HepG2 (cell line): ENCODE data around the gene SDHAF1. TPM values are rescaled to one million over a fixed set of nuclear protein-coding genes. Genes with fewer than 3 reads are reported as not detected.

ENCODE experiments used
- ATRX ChIP-seq: sonication (generic); formaldehyde crosslinking; IDR thresholded peaks from 2 replicates; pipeline ENCODE4 v1.4.0; 2020; ENCODE audit warnings: missing genetic modification reagents, borderline replicate concordance
- DNMT1 ChIP-seq: sonication (generic); formaldehyde crosslinking; IDR thresholded peaks from 2 replicates; pipeline ENCODE4 v1.5.1; 2020; ENCODE audit warnings: mild to moderate bottlenecking, missing genetic modification reagents
- IRF9 ChIP-seq: sonication (generic); formaldehyde crosslinking; IDR thresholded peaks from 2 replicates; pipeline ENCODE4 v1.8.0; 2022; ENCODE audit warnings: missing genetic modification reagents, mild to moderate bottlenecking, borderline replicate concordance
- KLF16 ChIP-seq, 2 experiments: sonication (generic) in 1 of 2; formaldehyde crosslinking in 1 of 2; IDR thresholded peaks; 2 replicates each; pipeline versions ENCODE4 v1.6.1 to v1.8.0; 2016 to 2023; ENCODE audit warnings: missing genetic modification reagents in 2 of 2, missing compliant biosample characterization in 1 of 2
- PHF20 ChIP-seq: sonication (generic); formaldehyde crosslinking; IDR thresholded peaks from 2 replicates; pipeline ENCODE4 v1.5.0; 2020; ENCODE audit warnings: mild to moderate bottlenecking, missing genetic modification reagents
- POLR2AphosphoS5 ChIP-seq: IDR thresholded peaks from 2 replicates; pipeline ENCODE4 v1.6.1; 2012; ENCODE audit warnings: low read depth, low read length
- TAF1 ChIP-seq: sonication (generic); formaldehyde crosslinking; IDR thresholded peaks from 2 replicates; pipeline ENCODE4 v1.4.0; 2020; ENCODE audit warnings: missing genetic modification reagents
- ZNF564 ChIP-seq: sonication (generic); formaldehyde crosslinking; IDR thresholded peaks from 2 replicates; pipeline ENCODE4 v1.8.1; 2023; ENCODE audit warnings: mild to moderate bottlenecking, missing genetic modification reagents
- ZNF660 ChIP-seq: sonication (generic); formaldehyde crosslinking; IDR thresholded peaks from 2 replicates; pipeline ENCODE4 v1.5.1; 2020; ENCODE audit warnings: mild to moderate bottlenecking, low read depth, missing genetic modification reagents, borderline replicate concordance
- ZNF782 ChIP-seq: sonication (generic); formaldehyde crosslinking; IDR thresholded peaks from 2 replicates; pipeline ENCODE4 v1.4.0; 2020; ENCODE audit warnings: missing genetic modification reagents, mild to moderate bottlenecking, borderline replicate concordance
- ZNF788 ChIP-seq: sonication (generic); formaldehyde crosslinking; IDR thresholded peaks from 2 replicates; pipeline ENCODE4 v1.5.0; 2020; ENCODE audit warnings: mild to moderate bottlenecking, missing genetic modification reagents, borderline replicate concordance
- polyA plus RNA-seq, 8 experiments: library from polyadenylated mRNA; depleted of rRNA in 3 of 8; stranded (reverse) in 7 of 8; unstranded in 1 of 8; fragments of >200 nt; fragmentation: Illumina TruSeq in 4 of 8; extraction: Trizol in 4 of 8; gene quantifications; 2 replicates each; pipeline versions ENCODE4 v1.2.1 to v1.2.3, GENCODE V29; 2011 to 2016; ENCODE audit warnings: low read depth in 4 of 8, missing spikeins in 1 of 8, mixed read lengths in 1 of 8; ENCODE audit not compliant: insufficient read depth in 1 of 8
- total RNA-seq, 5 experiments: library from RNA; depleted of rRNA; stranded (reverse); fragments of >200 nt; fragmentation: Illumina TruSeq; extraction: Trizol; gene quantifications; 2 replicates each; pipeline ENCODE4 v1.2.3, GENCODE V29; 2016; ENCODE audit warnings: low read depth in 1 of 5
- TF ChIP-seq, protein P1 (sequence below): sonication (generic); formaldehyde crosslinking; IDR thresholded peaks from 2 replicates; pipeline ENCODE4 v1.5.0; 2020; ENCODE audit warnings: mild to moderate bottlenecking, missing genetic modification reagents, borderline replicate concordance
- TF ChIP-seq, protein P2 (sequence below): sonication (generic); formaldehyde crosslinking; IDR thresholded peaks from 2 replicates; pipeline ENCODE4 v1.9.0; 2021; ENCODE audit warnings: mild to moderate bottlenecking, missing genetic modification reagents

SDHAF1 gene
- total and polyA plus RNA-seq, 2 of the 13 experiments (the other 11 are each of a cell fraction or from before 2014, with no cell fraction given) = 17.8 to 22.8 TPM

GRCh38 chr19:36008336-36008978, 13.5 kb downstream of the SDHAF1 start, which contains the start of gene SYNE4 (continued):
- TF ChIP-seq, protein P1, sequence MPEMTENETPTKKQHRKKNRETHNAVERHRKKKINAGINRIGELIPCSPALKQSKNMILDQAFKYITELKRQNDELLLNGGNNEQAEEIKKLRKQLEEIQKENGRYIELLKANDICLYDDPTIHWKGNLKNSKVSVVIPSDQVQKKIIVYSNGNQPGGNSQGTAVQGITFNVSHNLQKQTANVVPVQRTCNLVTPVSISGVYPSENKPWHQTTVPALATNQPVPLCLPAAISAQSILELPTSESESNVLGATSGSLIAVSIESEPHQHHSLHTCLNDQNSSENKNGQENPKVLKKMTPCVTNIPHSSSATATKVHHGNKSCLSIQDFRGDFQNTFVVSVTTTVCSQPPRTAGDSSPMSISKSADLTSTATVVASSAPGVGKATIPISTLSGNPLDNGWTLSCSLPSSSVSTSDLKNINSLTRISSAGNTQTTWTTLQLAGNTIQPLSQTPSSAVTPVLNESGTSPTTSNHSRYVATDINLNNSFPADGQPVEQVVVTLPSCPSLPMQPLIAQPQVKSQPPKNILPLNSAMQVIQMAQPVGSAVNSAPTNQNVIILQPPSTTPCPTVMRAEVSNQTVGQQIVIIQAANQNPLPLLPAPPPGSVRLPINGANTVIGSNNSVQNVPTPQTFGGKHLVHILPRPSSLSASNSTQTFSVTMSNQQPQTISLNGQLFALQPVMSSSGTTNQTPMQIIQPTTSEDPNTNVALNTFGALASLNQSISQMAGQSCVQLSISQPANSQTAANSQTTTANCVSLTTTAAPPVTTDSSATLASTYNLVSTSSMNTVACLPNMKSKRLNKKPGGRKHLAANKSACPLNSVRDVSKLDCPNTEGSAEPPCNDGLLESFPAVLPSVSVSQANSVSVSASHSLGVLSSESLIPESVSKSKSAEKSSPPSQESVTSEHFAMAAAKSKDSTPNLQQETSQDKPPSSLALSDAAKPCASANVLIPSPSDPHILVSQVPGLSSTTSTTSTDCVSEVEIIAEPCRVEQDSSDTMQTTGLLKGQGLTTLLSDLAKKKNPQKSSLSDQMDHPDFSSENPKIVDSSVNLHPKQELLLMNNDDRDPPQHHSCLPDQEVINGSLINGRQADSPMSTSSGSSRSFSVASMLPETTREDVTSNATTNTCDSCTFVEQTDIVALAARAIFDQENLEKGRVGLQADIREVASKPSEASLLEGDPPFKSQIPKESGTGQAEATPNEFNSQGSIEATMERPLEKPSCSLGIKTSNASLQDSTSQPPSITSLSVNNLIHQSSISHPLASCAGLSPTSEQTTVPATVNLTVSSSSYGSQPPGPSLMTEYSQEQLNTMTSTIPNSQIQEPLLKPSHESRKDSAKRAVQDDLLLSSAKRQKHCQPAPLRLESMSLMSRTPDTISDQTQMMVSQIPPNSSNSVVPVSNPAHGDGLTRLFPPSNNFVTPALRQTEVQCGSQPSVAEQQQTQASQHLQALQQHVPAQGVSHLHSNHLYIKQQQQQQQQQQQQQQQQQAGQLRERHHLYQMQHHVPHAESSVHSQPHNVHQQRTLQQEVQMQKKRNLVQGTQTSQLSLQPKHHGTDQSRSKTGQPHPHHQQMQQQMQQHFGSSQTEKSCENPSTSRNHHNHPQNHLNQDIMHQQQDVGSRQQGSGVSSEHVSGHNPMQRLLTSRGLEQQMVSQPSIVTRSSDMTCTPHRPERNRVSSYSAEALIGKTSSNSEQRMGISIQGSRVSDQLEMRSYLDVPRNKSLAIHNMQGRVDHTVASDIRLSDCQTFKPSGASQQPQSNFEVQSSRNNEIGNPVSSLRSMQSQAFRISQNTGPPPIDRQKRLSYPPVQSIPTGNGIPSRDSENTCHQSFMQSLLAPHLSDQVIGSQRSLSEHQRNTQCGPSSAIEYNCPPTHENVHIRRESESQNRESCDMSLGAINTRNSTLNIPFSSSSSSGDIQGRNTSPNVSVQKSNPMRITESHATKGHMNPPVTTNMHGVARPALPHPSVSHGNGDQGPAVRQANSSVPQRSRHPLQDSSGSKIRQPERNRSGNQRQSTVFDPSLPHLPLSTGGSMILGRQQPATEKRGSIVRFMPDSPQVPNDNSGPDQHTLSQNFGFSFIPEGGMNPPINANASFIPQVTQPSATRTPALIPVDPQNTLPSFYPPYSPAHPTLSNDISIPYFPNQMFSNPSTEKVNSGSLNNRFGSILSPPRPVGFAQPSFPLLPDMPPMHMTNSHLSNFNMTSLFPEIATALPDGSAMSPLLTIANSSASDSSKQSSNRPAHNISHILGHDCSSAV (CRISPR knock-in tag) = no peak
- TF ChIP-seq KLF16 (CRISPR knock-in tag; IDR thresholded peaks at IDR 0.05) (peak in 1 of 2 experiments; percentile 50; a peak in 1 of 4 replicates), DNMT1 (CRISPR knock-in tag) (no peak), POLR2AphosphoS5 (peak; percentile 82), ZNF788 (peak; percentile 70; the same call in 1 of the 2 replicates), ZNF782 (CRISPR knock-in tag) (0 out of 2 replicates have a peak, but pooled peaks have one; percentile 17), ZNF564 (CRISPR knock-in tag) (no peak), TAF1 (peak; percentile 86), PHF20 (no peak; the same call in none of the 2 replicates), IRF9 (peak; percentile 88; the same call in 1 of the 2 replicates), ATRX (no peak), ZNF660 (CRISPR knock-in tag) (no peak)
- TF ChIP-seq, protein P2, sequence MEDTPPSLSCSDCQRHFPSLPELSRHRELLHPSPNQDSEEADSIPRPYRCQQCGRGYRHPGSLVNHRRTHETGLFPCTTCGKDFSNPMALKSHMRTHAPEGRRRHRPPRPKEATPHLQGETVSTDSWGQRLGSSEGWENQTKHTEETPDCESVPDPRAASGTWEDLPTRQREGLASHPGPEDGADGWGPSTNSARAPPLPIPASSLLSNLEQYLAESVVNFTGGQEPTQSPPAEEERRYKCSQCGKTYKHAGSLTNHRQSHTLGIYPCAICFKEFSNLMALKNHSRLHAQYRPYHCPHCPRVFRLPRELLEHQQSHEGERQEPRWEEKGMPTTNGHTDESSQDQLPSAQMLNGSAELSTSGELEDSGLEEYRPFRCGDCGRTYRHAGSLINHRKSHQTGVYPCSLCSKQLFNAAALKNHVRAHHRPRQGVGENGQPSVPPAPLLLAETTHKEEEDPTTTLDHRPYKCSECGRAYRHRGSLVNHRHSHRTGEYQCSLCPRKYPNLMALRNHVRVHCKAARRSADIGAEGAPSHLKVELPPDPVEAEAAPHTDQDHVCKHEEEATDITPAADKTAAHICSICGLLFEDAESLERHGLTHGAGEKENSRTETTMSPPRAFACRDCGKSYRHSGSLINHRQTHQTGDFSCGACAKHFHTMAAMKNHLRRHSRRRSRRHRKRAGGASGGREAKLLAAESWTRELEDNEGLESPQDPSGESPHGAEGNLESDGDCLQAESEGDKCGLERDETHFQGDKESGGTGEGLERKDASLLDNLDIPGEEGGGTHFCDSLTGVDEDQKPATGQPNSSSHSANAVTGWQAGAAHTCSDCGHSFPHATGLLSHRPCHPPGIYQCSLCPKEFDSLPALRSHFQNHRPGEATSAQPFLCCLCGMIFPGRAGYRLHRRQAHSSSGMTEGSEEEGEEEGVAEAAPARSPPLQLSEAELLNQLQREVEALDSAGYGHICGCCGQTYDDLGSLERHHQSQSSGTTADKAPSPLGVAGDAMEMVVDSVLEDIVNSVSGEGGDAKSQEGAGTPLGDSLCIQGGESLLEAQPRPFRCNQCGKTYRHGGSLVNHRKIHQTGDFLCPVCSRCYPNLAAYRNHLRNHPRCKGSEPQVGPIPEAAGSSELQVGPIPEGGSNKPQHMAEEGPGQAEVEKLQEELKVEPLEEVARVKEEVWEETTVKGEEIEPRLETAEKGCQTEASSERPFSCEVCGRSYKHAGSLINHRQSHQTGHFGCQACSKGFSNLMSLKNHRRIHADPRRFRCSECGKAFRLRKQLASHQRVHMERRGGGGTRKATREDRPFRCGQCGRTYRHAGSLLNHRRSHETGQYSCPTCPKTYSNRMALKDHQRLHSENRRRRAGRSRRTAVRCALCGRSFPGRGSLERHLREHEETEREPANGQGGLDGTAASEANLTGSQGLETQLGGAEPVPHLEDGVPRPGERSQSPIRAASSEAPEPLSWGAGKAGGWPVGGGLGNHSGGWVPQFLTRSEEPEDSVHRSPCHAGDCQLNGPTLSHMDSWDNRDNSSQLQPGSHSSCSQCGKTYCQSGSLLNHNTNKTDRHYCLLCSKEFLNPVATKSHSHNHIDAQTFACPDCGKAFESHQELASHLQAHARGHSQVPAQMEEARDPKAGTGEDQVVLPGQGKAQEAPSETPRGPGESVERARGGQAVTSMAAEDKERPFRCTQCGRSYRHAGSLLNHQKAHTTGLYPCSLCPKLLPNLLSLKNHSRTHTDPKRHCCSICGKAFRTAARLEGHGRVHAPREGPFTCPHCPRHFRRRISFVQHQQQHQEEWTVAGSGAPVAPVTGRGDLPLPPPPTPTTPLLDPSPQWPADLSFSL (CRISPR knock-in tag) = no peak
